Measurements from ENCODE around the gene UBR2.

The UBR2 gene

DNA sequence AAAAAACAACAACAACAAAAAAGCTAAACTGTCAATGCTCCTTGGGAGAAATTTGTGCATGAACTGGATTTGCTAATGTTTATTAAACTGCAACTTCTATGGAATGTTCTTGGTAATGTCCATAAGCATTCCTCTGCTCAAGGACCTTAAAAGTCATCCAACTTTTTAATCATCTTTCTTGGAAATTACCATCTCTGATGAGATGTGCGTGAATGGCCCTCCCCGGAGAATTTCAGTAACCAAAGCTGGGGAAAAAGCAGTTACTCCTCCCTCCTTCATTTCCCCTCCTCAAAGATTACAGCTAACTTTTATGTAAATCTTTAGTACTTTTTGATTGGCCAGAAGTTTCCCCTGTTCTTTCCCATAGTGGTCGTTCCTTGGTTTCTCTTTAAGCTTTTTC lies 176.9 kb downstream of the UBR2 start:
- no peak for TF ChIP-seq ZBTB7A (IDR thresholded peaks at IDR 0.05; ENCODE audit: low read depth)
- no peak for TF ChIP-seq NFIC (IDR thresholded peaks at IDR 0.05)
- TF ChIP-seq, protein P1, sequence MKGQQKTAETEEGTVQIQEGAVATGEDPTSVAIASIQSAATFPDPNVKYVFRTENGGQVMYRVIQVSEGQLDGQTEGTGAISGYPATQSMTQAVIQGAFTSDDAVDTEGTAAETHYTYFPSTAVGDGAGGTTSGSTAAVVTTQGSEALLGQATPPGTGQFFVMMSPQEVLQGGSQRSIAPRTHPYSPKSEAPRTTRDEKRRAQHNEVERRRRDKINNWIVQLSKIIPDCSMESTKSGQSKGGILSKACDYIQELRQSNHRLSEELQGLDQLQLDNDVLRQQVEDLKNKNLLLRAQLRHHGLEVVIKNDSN (IDR thresholded peaks at IDR 0.05) = no peak
- TF ChIP-seq CEBPB (IDR thresholded peaks at IDR 0.05) = no peak
- TF ChIP-seq, protein P2, sequence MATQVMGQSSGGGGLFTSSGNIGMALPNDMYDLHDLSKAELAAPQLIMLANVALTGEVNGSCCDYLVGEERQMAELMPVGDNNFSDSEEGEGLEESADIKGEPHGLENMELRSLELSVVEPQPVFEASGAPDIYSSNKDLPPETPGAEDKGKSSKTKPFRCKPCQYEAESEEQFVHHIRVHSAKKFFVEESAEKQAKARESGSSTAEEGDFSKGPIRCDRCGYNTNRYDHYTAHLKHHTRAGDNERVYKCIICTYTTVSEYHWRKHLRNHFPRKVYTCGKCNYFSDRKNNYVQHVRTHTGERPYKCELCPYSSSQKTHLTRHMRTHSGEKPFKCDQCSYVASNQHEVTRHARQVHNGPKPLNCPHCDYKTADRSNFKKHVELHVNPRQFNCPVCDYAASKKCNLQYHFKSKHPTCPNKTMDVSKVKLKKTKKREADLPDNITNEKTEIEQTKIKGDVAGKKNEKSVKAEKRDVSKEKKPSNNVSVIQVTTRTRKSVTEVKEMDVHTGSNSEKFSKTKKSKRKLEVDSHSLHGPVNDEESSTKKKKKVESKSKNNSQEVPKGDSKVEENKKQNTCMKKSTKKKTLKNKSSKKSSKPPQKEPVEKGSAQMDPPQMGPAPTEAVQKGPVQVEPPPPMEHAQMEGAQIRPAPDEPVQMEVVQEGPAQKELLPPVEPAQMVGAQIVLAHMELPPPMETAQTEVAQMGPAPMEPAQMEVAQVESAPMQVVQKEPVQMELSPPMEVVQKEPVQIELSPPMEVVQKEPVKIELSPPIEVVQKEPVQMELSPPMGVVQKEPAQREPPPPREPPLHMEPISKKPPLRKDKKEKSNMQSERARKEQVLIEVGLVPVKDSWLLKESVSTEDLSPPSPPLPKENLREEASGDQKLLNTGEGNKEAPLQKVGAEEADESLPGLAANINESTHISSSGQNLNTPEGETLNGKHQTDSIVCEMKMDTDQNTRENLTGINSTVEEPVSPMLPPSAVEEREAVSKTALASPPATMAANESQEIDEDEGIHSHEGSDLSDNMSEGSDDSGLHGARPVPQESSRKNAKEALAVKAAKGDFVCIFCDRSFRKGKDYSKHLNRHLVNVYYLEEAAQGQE (IDR thresholded peaks at IDR 0.05; ENCODE audit: low read depth) = no peak
- TF ChIP-seq, protein P3, sequence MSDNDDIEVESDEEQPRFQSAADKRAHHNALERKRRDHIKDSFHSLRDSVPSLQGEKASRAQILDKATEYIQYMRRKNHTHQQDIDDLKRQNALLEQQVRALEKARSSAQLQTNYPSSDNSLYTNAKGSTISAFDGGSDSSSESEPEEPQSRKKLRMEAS (IDR thresholded peaks at IDR 0.05) = no peak
- no peak for TF ChIP-seq EP300 (IDR thresholded peaks at IDR 0.05; ENCODE audit: borderline replicate concordance)
- no peak for TF ChIP-seq YY1 (IDR thresholded peaks at IDR 0.05; ENCODE audit: low read depth)
- TF ChIP-seq EGR1 (IDR thresholded peaks at IDR 0.05) = no peak
- no peak for TF ChIP-seq FOXM1 (IDR thresholded peaks at IDR 0.05; ENCODE audit: borderline replicate concordance, low read depth)
- TF ChIP-seq TEAD4 (IDR thresholded peaks at IDR 0.05) = no peak
- TF ChIP-seq TCF12 (IDR thresholded peaks at IDR 0.05; ENCODE audit: low read depth) = no peak

DNA sequence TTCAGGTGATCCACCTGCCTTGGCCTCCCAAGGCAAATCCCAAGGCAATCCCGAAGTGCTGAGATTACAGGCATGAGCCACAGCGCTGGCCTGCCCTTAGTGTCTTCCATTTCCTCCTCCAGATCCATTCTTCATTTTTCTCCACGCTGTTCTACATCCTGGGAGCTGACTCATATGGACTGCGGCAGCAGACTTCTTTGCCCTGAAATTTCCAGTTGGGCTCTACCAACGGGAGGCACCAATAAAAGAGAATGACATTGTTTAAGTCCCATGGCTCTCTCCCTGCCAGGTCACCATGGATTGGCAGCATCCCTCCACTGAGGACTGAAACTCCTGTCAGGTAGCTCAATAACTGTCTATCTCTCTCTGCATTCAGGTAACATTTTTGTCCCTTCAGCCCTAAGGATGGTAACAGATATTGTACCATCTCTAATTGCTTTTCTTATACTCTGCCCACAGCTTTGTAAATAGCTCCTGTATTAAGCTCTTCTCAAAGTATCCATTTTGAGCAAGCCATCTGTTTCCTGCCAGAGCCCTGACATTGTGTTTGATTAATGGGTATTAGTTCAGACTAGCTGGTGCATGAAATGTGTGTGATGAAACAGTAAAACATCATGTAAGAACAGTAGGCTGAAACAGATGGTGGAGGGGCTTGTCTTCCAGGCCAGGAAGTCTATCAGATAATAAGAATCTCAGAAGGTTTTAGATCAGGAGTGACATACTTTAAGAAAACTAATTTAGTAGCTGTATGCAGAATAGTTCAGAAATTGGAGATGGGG lies 178.5 kb downstream of the UBR2 start:
- TF ChIP-seq TCF12 (IDR thresholded peaks at IDR 0.05; ENCODE audit: low read depth) = no peak
- no peak for TF ChIP-seq CEBPB (IDR thresholded peaks at IDR 0.05)
- TF ChIP-seq, protein P1 (IDR thresholded peaks at IDR 0.05) = no peak
- TF ChIP-seq EGR1 (IDR thresholded peaks at IDR 0.05) = no peak
- TF ChIP-seq NFIC (IDR thresholded peaks at IDR 0.05) = 0 out of 2 replicates have a peak, but pooled peaks have one; percentile 17
- TF ChIP-seq FOXM1 (IDR thresholded peaks at IDR 0.05; ENCODE audit: borderline replicate concordance, low read depth) = no peak
